Panc1 (cell line): ENCODE measurements around the gene CASD1.

Source experiments
- CTCF ChIP-seq: fragments of 450-650 bp; IDR thresholded peaks from 2 replicates; pipeline ENCODE4 v1.5.1; 2017; ENCODE audit warnings: mild to moderate bottlenecking
- REST ChIP-seq, 2 experiments: IDR thresholded peaks; 2 replicates each; pipeline ENCODE4 v1.6.1; 2011 to 2012; ENCODE audit warnings: low read depth in 2 of 2, control low read depth in 1 of 2, low read length in 1 of 2, mild to moderate bottlenecking in 1 of 2, moderate library complexity in 1 of 2; ENCODE audit not compliant: insufficient read depth in 1 of 2

GRCh38 chr7:94584113-94584512 lies 74.5 kb downstream of the CASD1 start:
- TF ChIP-seq CTCF: no peak
- TF ChIP-seq REST (IDR thresholded peaks at IDR 0.05; ENCODE audit: insufficient read depth in 1 of 2, low read depth in 2 of 2, low read length in 1 of 2): no peak
